ENCODE measurements around the gene EGR2. TPM values are rescaled to one million over a fixed set of nuclear protein-coding genes. Genes with fewer than 3 reads are reported as not detected.

The EGR2 gene
- total RNA-seq, 1 donor from 2014 or later = 12.1 TPM

GRCh38 chr10:62792261-62792660 is 23.9 kb downstream of the EGR2 start:
- Mint-ChIP-seq H3K36me3 (ENCODE audit: low read depth, unreplicated experiment) (peaks cover 4% of the 10 kb centered on the region), H3K27ac (ENCODE audit: unreplicated experiment) (no peak overlapping the region), H3K4me1 (ENCODE audit: low read depth, unreplicated experiment) (peaks cover 11% of the 10 kb centered on the region), H3K4me3 (ENCODE audit: unreplicated experiment) (no peak overlapping the region), H3K27me3 (ENCODE audit: low read depth, unreplicated experiment) (peaks cover 6% of the 10 kb centered on the region), H3K9me3 (ENCODE audit: unreplicated experiment) (peaks cover under 1% of the 10 kb centered on the region)
- Histone ChIP-seq H3K4me2 (ENCODE audit: low read length) (no peak overlapping the region), H3K79me2 (ENCODE audit: insufficient read depth, low read length) (no peaks in the 10 kb centered on the region), H3K36me3 (ENCODE audit: insufficient read depth, low read length) (no peaks in the 10 kb centered on the region), H3K27ac (ENCODE audit: low read depth, low read length) (no peak overlapping the region), H3K4me3 (ENCODE audit: insufficient read depth, low read depth, low read length) (no peak overlapping the region), H3K4me1 (ENCODE audit: insufficient read depth, low read length) (no peaks in the 10 kb centered on the region), H3K9me3 (ENCODE audit: insufficient read depth, low read depth, low read length) (no peaks in the 10 kb centered on the region), H3K27me3 (ENCODE audit: insufficient read depth, low read length) (peaks cover 9% of the 10 kb centered on the region), H4K20me1 (ENCODE audit: insufficient read depth, low read length) (no peaks in the 10 kb centered on the region), H2AFZ (ENCODE audit: low read depth, low read length) (no peak overlapping the region), H3K9ac (ENCODE audit: low read length) (no peak overlapping the region)
- TF ChIP-seq CTCF (IDR thresholded peaks at IDR 0.05; ENCODE audit: insufficient read depth, low read depth, low read length) = no peak
- no peak for TF ChIP-seq EZH2 (IDR thresholded peaks at IDR 0.05; ENCODE audit: insufficient read depth, low read length)
- DNase-seq (ENCODE audit: low read depth) = no peak
- FAIRE-seq = no peak

GRCh38 chr10:62790571-62790970 is 25.6 kb downstream of the EGR2 start:
- Histone ChIP-seq H3K79me2 (ENCODE audit: insufficient read depth, low read length) (no peaks in the 10 kb centered on the region), H4K20me1 (ENCODE audit: insufficient read depth, low read length) (no peaks in the 10 kb centered on the region), H2AFZ (ENCODE audit: low read depth, low read length) (no peak overlapping the region), H3K36me3 (ENCODE audit: insufficient read depth, low read length) (no peaks in the 10 kb centered on the region), H3K4me1 (ENCODE audit: insufficient read depth, low read length) (no peaks in the 10 kb centered on the region), H3K4me2 (ENCODE audit: low read length) (no peak overlapping the region), H3K27ac (ENCODE audit: low read depth, low read length) (no peak overlapping the region), H3K4me3 (ENCODE audit: insufficient read depth, low read depth, low read length) (no peak overlapping the region), H3K9me3 (ENCODE audit: insufficient read depth, low read depth, low read length) (no peaks in the 10 kb centered on the region), H3K27me3 (ENCODE audit: insufficient read depth, low read length) (no peaks in the 10 kb centered on the region), H3K9ac (ENCODE audit: low read length) (no peak overlapping the region)
- H3K27me3 Mint-ChIP-seq (ENCODE audit: low read depth, unreplicated experiment) = peaks cover 2% of the 10 kb centered on the region
- FAIRE-seq (no peak), DNase-seq (ENCODE audit: low read depth) (no peak)
- H3K4me1 Mint-ChIP-seq (ENCODE audit: low read depth, unreplicated experiment) = peaks cover 11% of the 10 kb centered on the region
- peaks cover 6% of the 10 kb centered on the region for H3K36me3 Mint-ChIP-seq (ENCODE audit: low read depth, unreplicated experiment)
- peaks cover 14% of the 10 kb centered on the region for H3K9me3 Mint-ChIP-seq (ENCODE audit: unreplicated experiment)
- no peak overlapping the region for H3K4me3 Mint-ChIP-seq (ENCODE audit: unreplicated experiment)
- no peak for TF ChIP-seq CTCF (IDR thresholded peaks at IDR 0.05; ENCODE audit: insufficient read depth, low read depth, low read length)
- no peak for TF ChIP-seq EZH2 (IDR thresholded peaks at IDR 0.05; ENCODE audit: insufficient read depth, low read length)
- H3K27ac Mint-ChIP-seq (ENCODE audit: unreplicated experiment) = no peak overlapping the region

GRCh38 chr10:62790019-62790555 is 26.1 kb downstream of the EGR2 start:
- Mint-ChIP-seq H3K27ac (ENCODE audit: unreplicated experiment) (no peak overlapping the region), H3K4me1 (ENCODE audit: low read depth, unreplicated experiment) (peaks cover 11% of the 10 kb centered on the region)
- no peak overlapping the region for H2AFZ ChIP-seq (ENCODE audit: low read depth, low read length)

More at GRCh38 chr10:62790019-62790555, 26.1 kb downstream of the EGR2 start:
- H3K27me3 ChIP-seq (ENCODE audit: insufficient read depth, low read length) = no peaks in the 10 kb centered on the region
- FAIRE-seq (no peak), DNase-seq (ENCODE audit: low read depth) (no peak)
- H3K9ac ChIP-seq (ENCODE audit: low read length) = no peak overlapping the region
- no peaks in the 10 kb centered on the region for H3K9me3 ChIP-seq (ENCODE audit: insufficient read depth, low read depth, low read length)
- no peak overlapping the region for H3K4me3 Mint-ChIP-seq (ENCODE audit: unreplicated experiment)
- H4K20me1 ChIP-seq (ENCODE audit: insufficient read depth, low read length) = no peaks in the 10 kb centered on the region
- peaks cover 17% of the 10 kb centered on the region for H3K9me3 Mint-ChIP-seq (ENCODE audit: unreplicated experiment)
- H3K4me2 ChIP-seq (ENCODE audit: low read length) = no peak overlapping the region
- H3K4me3 ChIP-seq (ENCODE audit: insufficient read depth, low read depth, low read length) = no peak overlapping the region
- TF ChIP-seq CTCF (IDR thresholded peaks at IDR 0.05; ENCODE audit: insufficient read depth, low read depth, low read length) (no peak), EZH2 (IDR thresholded peaks at IDR 0.05; ENCODE audit: insufficient read depth, low read length) (no peak)
- H3K4me1 ChIP-seq (ENCODE audit: insufficient read depth, low read length) = no peaks in the 10 kb centered on the region
- no peak overlapping the region for H3K27ac ChIP-seq (ENCODE audit: low read depth, low read length)
- peaks cover 2% of the 10 kb centered on the region for H3K27me3 Mint-ChIP-seq (ENCODE audit: low read depth, unreplicated experiment)
- peaks cover 8% of the 10 kb centered on the region for H3K36me3 Mint-ChIP-seq (ENCODE audit: low read depth, unreplicated experiment)
- H3K79me2 ChIP-seq (ENCODE audit: insufficient read depth, low read length) = no peaks in the 10 kb centered on the region
- no peaks in the 10 kb centered on the region for H3K36me3 ChIP-seq (ENCODE audit: insufficient read depth, low read length)
